Kidney epithelial cell (primary cell): ENCODE measurements around the gene ACTR2. TPM values are rescaled to one million over a fixed set of nuclear protein-coding genes. Genes with fewer than 3 reads are reported as not detected.
"Not testable (repeated sequence)": the region's sequence is repeated elsewhere in the genome, so short reads cannot be mapped to it uniquely, and the experiment has no call there.

Source experiments
- DNase-seq: peaks from one replicate; pipeline ENCODE4 v3.0.0-alpha.2; 2010; ENCODE audit warnings: low read depth
- H3K27me3 ChIP-seq: 2 replicates; pipeline ENCODE4 v1.6.0; 2011; ENCODE audit warnings: low read length; ENCODE audit not compliant: control insufficient read depth, insufficient read depth
- H3K36me3 ChIP-seq: 2 replicates; pipeline ENCODE4 v1.5.1; 2011; ENCODE audit warnings: low read length; ENCODE audit not compliant: control insufficient read depth, insufficient read depth
- H3K4me3 ChIP-seq: 2 replicates; pipeline ENCODE4 v1.5.1; 2011; ENCODE audit warnings: low read depth, mild to moderate bottlenecking, control low read depth, low read length
- total RNA-seq: library from RNA; depleted of rRNA; stranded (reverse); fragments of >200 nt; gene quantifications from 2 replicates; pipeline ENCODE4 v1.2.3, GENCODE V29; 2015
- TF ChIP-seq, protein P1 (sequence below): IDR thresholded peaks from 2 replicates; pipeline ENCODE4 v1.5.1; 2011; ENCODE audit warnings: mild to moderate bottlenecking, moderate library complexity, low read length, control low read depth, inconsistent platforms; ENCODE audit not compliant: insufficient read depth, poor library complexity, severe bottlenecking

The ACTR2 gene
- total RNA-seq, 1 donor from 2014 or later: 139 TPM

DNA sequence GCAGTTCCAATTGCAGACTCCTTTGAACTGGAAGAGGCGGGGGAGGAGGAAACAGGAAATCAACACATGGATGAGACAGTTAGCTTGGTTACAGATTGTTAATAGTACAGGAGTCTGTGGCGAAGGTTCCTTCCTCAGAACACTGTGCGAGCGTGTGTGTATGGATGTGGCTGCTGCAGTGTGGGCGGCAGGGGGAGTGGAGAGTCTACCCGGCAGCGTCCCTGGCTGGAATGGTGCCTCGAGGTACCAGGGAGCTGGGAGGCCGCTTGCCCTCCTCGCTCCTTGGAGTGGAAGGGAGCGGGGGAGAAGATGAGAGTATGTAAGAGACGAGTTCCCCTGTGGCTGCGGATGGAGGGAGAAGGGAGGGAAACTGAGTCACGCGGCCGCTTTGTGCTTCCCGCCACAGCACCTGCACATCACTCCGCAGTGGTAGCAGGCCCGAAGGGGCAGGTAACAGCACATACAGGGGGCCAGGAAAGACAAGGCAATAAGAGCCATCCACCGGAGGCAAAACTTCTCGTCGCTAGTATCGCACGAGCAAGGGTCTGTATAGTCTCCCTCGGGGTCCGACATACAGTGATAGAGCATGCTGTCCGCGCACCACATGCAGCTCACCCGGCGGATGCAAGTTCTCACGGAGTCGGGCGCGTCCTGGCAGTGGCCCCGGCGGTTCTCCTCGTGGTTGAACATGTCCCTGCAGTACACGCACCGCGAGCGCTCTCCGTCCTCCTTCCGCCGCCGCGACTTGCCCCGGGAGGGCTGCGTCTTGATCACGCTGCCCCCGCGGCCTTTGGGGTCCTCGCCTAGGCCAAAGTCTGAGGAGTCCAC, 85.7 kb downstream of the ACTR2 start:
- H3K27me3 ChIP-seq: no peaks in the 10 kb centered on the region
- peaks cover 3% of the 10 kb centered on the region for H3K36me3 ChIP-seq
- DNase-seq: no peak

DNA sequence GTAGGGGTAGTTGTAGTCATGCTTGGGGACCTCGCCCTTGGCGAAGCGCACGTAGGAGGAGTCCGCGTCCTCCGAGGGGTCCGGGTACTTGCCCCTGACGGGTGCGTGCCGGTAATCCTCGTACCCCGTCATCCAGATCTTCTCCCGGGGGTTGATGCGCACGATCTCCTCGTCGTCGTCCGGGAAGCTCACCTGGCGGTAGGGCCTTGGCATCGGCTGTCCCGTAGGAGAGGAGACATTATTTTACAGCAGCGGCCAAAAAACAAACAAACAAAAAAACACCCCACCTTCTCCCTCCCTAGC, 86.3 kb downstream of the ACTR2 start:
- Histone ChIP-seq H3K4me3 (no peak overlapping the region), H3K36me3 (peaks cover 3% of the 10 kb centered on the region), H3K27me3 (no peaks in the 10 kb centered on the region)
- no peak for DNase-seq
- TF ChIP-seq, protein P1, sequence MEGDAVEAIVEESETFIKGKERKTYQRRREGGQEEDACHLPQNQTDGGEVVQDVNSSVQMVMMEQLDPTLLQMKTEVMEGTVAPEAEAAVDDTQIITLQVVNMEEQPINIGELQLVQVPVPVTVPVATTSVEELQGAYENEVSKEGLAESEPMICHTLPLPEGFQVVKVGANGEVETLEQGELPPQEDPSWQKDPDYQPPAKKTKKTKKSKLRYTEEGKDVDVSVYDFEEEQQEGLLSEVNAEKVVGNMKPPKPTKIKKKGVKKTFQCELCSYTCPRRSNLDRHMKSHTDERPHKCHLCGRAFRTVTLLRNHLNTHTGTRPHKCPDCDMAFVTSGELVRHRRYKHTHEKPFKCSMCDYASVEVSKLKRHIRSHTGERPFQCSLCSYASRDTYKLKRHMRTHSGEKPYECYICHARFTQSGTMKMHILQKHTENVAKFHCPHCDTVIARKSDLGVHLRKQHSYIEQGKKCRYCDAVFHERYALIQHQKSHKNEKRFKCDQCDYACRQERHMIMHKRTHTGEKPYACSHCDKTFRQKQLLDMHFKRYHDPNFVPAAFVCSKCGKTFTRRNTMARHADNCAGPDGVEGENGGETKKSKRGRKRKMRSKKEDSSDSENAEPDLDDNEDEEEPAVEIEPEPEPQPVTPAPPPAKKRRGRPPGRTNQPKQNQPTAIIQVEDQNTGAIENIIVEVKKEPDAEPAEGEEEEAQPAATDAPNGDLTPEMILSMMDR: no peak

More for the DNA sequence above, 85.7 kb downstream of the ACTR2 start:
- H3K4me3 ChIP-seq: no peak overlapping the region
- TF ChIP-seq, protein P1: no peak

DNA sequence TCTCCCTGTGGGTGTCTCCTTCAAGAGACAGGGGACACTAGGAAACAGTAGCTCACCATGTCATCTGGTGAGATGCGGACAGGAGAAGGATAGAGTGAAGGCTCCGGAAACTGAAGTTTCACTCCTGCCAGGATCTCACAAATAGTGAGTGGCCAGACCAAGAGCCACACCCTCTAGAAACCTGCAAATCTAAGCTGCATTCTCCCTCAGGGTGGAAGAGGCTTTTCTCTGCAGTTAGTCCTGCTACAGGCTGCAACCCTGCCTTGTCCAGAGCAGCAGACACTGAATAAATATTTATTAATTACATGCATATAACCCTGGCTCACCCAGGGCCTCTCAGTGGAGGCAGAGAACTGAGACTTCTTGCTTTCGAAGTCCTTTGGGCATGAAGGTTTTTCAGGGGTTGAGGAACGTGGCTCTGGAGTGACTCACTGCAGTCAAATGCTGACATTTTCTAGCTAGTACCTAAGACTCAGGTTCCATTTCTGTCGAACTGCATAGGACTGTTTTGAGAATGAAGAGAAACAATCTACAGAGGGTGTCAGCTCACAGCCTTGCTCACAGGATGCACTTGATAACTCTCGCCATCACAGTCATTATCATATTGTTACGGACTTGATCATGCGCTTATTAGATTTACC, 87.3 kb downstream of the ACTR2 start:
- TF ChIP-seq, protein P1: no peak
- no peaks in the 10 kb centered on the region for H3K27me3 ChIP-seq
- H3K4me3 ChIP-seq: no peak overlapping the region
- H3K36me3 ChIP-seq: peaks cover 3% of the 10 kb centered on the region
- DNase-seq: no peak

DNA sequence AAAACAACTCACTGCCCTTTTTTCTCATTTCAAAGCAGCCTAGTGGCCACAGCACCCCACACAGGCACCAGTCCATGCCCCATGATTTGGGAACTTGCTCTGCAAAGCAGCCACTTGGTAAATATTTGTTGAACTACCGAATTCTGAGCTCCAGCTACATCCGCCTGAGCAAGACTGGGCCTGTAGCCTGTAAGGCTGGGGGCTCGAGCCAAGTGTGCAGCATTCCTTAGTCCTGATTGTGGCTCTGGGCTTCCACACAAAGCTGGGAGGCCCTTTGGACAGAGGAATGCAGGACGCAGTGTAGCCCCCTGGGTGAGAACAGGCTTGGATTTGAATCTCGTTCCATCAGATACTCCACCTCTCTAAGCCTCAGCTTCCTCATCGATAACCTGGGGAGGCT, 88.4 kb downstream of the ACTR2 start:
- TF ChIP-seq, protein P1: no peak

DNA sequence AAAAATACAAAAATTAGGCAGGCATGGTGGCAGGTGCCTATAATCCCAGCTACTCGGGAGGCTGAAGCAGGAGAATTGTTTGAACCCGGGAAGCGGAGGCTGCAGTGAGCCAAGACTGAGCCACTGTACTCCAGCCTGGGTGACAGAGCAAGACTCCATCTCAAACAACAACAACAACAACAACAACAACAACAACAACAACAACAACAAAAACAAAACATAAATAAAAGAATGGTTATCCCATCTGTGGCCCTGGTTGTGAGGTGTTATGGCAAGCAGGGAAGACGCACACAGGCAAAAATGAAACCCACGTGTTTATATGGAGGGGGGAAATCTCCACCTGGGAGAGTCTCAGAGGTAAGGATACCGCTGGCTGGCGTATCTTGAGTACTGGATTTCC, 89.7 kb downstream of the ACTR2 start:
- DNase-seq, H3K4me3 ChIP-seq, H3K36me3 ChIP-seq, H3K27me3 ChIP-seq: not testable (repeated sequence)

More for the DNA sequence above, 88.4 kb downstream of the ACTR2 start:
- DNase-seq: no peak
- H3K27me3 ChIP-seq: no peaks in the 10 kb centered on the region
- no peak overlapping the region for H3K4me3 ChIP-seq
- peaks cover 3% of the 10 kb centered on the region for H3K36me3 ChIP-seq

DNA sequence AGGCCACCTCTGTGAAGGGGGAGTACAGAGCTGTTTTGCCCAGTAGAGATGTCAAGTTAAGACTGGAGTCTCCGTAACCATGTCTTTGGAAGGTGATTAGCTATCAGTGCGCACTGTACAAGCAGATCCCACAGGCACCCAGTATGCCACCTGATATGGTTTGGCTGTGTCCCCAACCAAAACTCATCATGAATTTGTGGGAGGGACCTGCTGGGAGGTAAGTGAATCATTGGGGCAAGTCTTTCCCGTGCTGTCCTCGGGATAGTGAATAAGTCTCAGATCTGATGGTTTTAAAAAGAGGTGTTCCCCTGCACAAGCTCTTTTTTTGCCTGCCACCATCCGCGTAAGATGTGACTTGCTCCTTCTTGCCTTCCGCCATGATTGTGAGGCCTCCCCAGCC, 90.2 kb downstream of the ACTR2 start:
- Histone ChIP-seq H3K27me3 (no peaks in the 10 kb centered on the region), H3K4me3 (no peak overlapping the region), H3K36me3 (peaks cover 3% of the 10 kb centered on the region)
- DNase-seq: no peak
- TF ChIP-seq, protein P1: no peak
